Skin epidermis (tissue), 12 donors: ENCODE measurements around the gene WDR53.
A peak's percentile ranks its signal among the peaks of the same experiment; 100 is the strongest.
"Not testable (repeated sequence)": the region's sequence is repeated elsewhere in the genome, so short reads cannot be mapped to it uniquely, and the experiment has no call there.

Experiments
- H3K27ac ChIP-seq, 21 experiments: fragments of 200-600 bp; sonication (generic) in 11 of 21; one replicate each; pipeline ENCODE4 v1.5.0; 2020; ENCODE audit warnings: mild to moderate bottlenecking in 3 of 21, inconsistent platforms in 2 of 21, moderate library complexity in 2 of 21
- H3K4me3 ChIP-seq, 7 experiments: fragments of 200-600 bp; sonication (generic) in 2 of 7; one replicate each; pipeline ENCODE4 v1.5.0; 2020; ENCODE audit warnings: inconsistent platforms in 2 of 7, mild to moderate bottlenecking in 2 of 7, moderate library complexity in 1 of 7

WDR53 gene

DNA sequence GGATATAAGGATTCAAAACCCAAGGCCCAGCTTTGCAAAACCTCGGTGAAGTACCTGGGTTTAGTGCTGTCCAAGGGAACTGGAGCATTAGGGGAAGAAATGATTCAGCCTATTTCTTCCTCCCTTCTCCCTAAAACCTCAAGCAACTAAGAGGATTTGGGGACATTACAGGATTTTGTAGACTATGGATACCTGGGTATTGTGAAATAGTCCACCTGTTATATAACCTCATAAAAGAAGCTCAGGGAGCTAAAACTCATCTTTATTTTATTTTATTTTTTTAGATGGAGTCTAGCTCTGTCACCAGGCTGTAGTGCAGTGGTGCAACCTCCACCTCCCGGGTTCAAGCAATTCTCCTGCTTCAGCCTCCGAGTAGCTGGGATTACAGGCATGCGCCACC, 44.5 kb downstream of the WDR53 start:
- Histone ChIP-seq H3K4me3 (no peak overlapping the region), H3K27ac (no peak overlapping the region)

- H3K27ac ChIP-seq, H3K4me3 ChIP-seq: not testable (repeated sequence)
Measured at GRCh38 chr3:196521291-196521690, 47.1 kb downstream of the WDR53 start.

DNA sequence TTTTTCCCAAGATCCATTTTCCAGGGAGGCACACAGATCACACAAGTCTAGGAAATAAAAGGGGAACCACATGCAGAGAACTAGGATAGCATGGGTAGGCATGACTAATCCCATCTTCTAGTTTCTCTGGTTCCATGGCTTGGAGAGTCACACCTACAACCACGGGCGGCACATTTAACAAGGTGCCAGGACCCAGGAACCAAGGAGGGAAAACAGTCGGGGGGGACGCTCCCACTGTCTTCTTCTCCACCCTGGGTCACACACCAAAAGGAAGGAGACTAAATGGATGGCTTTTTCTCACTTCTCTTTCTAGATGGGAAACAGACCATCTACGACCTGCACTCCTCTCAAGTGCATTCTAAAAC, 48.7 kb downstream of the WDR53 start:
- no peak overlapping the region for H3K27ac ChIP-seq

GRCh38 chr3:196518966-196519717, 49.2 kb downstream of the WDR53 start:
- no peak overlapping the region for H3K4me3 ChIP-seq
- H3K27ac ChIP-seq: no peak overlapping the region

More for the DNA sequence above, 48.7 kb downstream of the WDR53 start:
- H3K4me3 ChIP-seq: no peak overlapping the region

GRCh38 chr3:196517919-196518318, 50.4 kb downstream of the WDR53 start:
- H3K4me3 ChIP-seq: no peak overlapping the region
- no peak overlapping the region for H3K27ac ChIP-seq

DNA sequence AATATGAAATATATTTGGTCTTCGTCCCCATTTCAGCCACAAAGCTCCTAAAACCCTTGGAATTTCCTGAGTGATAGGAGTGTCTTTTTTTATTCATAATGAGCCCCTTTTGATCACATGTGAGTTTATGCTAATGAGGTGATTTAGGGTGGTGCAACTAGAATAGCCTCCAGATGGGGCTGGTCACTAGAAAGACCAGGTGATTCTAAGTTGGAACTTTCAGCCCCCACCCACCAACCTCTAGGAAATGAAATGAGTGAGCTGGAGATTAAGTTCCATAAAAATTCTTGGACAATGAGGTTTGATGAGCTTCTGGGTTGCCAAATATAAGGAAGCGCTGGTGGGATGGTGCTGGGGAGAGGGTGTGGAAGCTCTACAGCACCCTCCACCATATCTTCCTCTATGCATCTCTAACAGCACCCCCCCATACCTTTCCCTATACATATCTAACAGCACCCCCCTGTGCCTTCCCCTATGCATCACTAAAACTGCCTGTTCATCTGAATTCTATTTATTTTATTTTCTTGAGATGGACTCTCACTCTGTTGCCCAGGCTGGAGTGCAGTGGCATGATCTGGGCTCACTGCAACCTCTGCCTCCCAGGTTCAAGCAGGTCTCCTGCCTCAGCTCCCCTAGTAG, 51.1 kb downstream of the WDR53 start:
- peak overlapping the region in 1 of 21 experiments; percentile 49 for H3K27ac ChIP-seq
- no peak overlapping the region for H3K4me3 ChIP-seq

GRCh38 chr3:196514913-196515621, 53.3 kb downstream of the WDR53 start, which contains the start of gene SMCO1:
Gene SMCO1 (minus strand): TSS chr3:196515346. CDS start chr3:196515209, 137 bp downstream.
- no peak within 1 kb of the TSS for H3K4me3 ChIP-seq
- H3K27ac ChIP-seq: no peak within 1 kb of the TSS

- Histone ChIP-seq H3K4me3 (no peak overlapping the region), H3K27ac (no peak overlapping the region)
Measured at GRCh38 chr3:196514350-196514716, 54.0 kb downstream of the WDR53 start.

DNA sequence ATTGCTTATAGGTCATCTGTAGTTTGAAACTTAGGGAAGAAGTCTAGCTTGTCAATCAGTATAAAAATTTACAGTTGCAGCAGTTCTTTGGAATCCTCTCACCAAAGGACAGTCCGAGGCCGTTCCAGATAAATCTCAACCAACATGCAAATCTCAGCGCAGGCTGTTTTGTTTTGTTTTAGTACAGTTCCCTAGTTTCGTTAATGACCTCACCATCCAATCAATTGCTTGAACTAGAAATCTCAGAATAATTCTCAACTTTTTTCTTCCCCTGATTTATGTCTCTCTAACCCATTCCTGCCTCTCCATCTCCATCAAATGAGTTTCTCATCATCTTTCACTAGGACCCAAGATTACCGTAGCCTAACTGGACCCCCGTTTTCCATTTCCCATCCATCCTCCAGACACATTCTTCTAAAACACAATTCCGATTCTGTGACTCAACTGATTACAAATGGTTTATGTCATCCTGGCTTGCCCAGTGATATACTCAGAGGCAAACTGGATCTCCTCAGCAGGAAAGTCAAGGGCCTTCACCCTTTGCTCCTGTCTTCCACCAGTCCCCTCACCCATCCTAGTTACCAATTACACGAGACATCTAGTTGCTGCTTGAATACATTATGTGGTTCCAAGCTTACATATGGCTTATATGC, 54.5 kb downstream of the WDR53 start:
- no peak overlapping the region for H3K4me3 ChIP-seq
- H3K27ac ChIP-seq: no peak overlapping the region

DNA sequence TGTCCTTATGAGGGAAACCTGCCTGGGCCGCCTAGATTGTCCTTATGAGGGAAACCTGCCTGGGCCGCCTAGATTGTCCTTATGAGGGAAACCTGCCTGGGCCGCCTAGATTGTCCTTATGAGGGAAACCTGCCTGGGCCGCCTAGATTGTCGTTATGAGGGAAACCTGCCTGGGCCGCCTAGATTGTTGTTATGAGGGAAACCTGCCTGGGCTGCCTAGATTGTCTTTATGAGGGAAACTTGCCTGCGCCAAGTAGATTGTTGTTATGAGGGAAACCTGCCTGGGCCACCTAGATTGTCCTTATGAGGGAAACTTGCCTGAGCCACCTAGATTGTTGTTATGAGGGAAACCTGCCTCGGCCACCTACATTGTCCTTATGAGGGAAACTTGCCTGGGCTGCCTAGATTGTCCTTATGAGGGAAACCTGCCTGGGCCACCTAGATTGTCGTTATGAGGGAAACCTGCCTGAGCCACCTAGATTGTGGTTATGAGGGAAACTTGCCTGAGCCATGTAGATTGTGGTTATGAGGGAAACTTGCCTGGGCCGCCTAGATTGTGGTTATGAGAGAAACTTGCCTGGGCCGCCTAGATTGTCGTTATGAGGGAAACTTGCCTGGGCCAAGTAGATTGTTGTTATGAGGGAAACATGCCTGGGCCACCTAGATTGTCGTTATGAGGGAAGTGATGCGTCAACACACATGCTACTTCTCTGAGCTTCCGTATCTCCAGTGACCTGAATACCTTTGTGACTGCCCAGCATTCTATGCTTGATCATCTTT, 56.5 kb downstream of the WDR53 start:
- not testable (repeated sequence) for H3K4me3 ChIP-seq
- H3K27ac ChIP-seq: peak overlapping the region in 15 of 21 experiments; percentile 10 to 74 (median 49)

- H3K27ac ChIP-seq: peak overlapping the region in 7 of 21 experiments; percentile 14 to 74 (median 25)
- H3K4me3 ChIP-seq: not testable (repeated sequence)
Measured at GRCh38 chr3:196511108-196511507, 57.2 kb downstream of the WDR53 start.

DNA sequence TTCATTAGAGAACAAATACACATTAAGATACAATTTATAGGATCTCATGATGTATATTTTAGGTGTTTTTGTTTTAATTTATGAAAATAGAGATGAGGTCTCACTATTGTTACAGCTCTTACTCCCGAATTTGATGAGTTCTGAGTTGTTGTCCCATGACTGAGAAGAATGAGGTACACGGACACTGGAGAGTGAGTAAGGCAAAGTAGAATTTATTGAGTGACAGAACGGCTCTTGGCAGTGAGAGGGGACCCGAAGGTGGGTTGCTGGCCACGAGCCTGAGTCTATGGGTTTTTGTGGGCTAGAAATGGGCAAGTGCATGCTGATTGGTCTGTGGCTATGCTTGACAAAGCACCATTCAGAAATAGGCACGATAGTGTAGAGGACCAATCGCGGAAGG, 61.7 kb downstream of the WDR53 start:
- no peak overlapping the region for H3K4me3 ChIP-seq
- H3K27ac ChIP-seq: no peak overlapping the region

- Histone ChIP-seq H3K27ac (peak overlapping the region in 8 of 21 experiments; percentile 82 to 97 (median 92)), H3K4me3 (no peak overlapping the region)
Measured at GRCh38 chr3:196504556-196504955, 63.8 kb downstream of the WDR53 start.
